Left ventricle myocardium inferior (tissue), 1 donor: ENCODE data around the gene FXYD6. TPM values are rescaled to one million over a fixed set of nuclear protein-coding genes. Genes with fewer than 3 reads are reported as not detected.

Experiments used
- DNase-seq: peaks from one replicate; pipeline ENCODE4 v3.0.0-alpha.2; 2020
- H3K27ac ChIP-seq: fragments of 200-600 bp; replicated peaks from 2 replicates; pipeline ENCODE4 v1.8.0; 2021
- H3K27me3 ChIP-seq: fragments of 200-600 bp; 2 replicates; pipeline ENCODE4 v1.8.0; 2021; ENCODE audit warnings: low read depth
- H3K36me3 ChIP-seq: fragments of 200-600 bp; 2 replicates; pipeline ENCODE4 v1.8.0; 2021
- H3K4me1 ChIP-seq: fragments of 200-600 bp; 2 replicates; pipeline ENCODE4 v1.8.0; 2021
- H3K4me3 ChIP-seq: fragments of 200-600 bp; 2 replicates; pipeline ENCODE4 v1.8.0; 2021; ENCODE audit warnings: mild to moderate bottlenecking, moderate library complexity
- H3K9me3 ChIP-seq: fragments of 200-600 bp; replicated peaks from 2 replicates; pipeline ENCODE4 v1.8.0; 2021
- CTCF ChIP-seq: fragments of 200-600 bp; IDR thresholded peaks from 2 replicates; pipeline ENCODE4 v1.8.0; 2021; ENCODE audit warnings: antibody characterized with exemption, mild to moderate bottlenecking, borderline replicate concordance
- intact Hi-C: fragments of 100-400 bp; cut with micrococcal nuclease; formaldehyde crosslinking; loops from one replicate; pipeline ENCODE4 v1.11.0; 2022
- total RNA-seq: library from RNA; stranded (reverse); fragmentation: NEBNext Ultra II Directional; extraction: Animal tissue kit (Norgen Biotek cat#: 25700); gene quantifications from one replicate; pipeline ENCODE4 v1.2.1, GENCODE V29; 2021
- donor health status: DM: no; HTN: yes; CAD: no; lungs with severe emphysema.

Gene FXYD6
- total RNA-seq, 1 donor from 2014 or later = 30.2 TPM

GRCh38 chr11:117874910-117875381 is 1.5 kb downstream of the FXYD6 start:
- intact Hi-C loops = no loop called here
- peaks cover 85% of the 10 kb centered on the region for H3K4me1 ChIP-seq
- DNase-seq = no peak
- peak overlapping the region; percentile 92 for H3K27ac ChIP-seq
- H3K27me3 ChIP-seq = peaks cover 55% of the 10 kb centered on the region
- H3K9me3 ChIP-seq = no peaks in the 10 kb centered on the region
- peak overlapping the region; percentile 87 for H3K4me3 ChIP-seq
- H3K36me3 ChIP-seq = no peaks in the 10 kb centered on the region
- TF ChIP-seq CTCF = no peak

GRCh38 chr11:117874253-117874909 is 2.1 kb downstream of the FXYD6 start:
- Histone ChIP-seq H3K4me3 (peak overlapping the region; percentile 87), H3K4me1 (peaks cover 91% of the 10 kb centered on the region), H3K9me3 (no peaks in the 10 kb centered on the region), H3K36me3 (no peaks in the 10 kb centered on the region), H3K27ac (peak overlapping the region; percentile 92), H3K27me3 (peaks cover 55% of the 10 kb centered on the region)
- intact Hi-C loops = no loop called here
- DNase-seq = no peak
- no peak for TF ChIP-seq CTCF

GRCh38 chr11:117873828-117874125 is 2.7 kb downstream of the FXYD6 start:
- Histone ChIP-seq H3K9me3 (no peaks in the 10 kb centered on the region), H3K4me3 (peak overlapping the region; percentile 87), H3K4me1 (peaks cover 97% of the 10 kb centered on the region), H3K36me3 (no peaks in the 10 kb centered on the region), H3K27ac (peak overlapping the region; percentile 92), H3K27me3 (peaks cover 55% of the 10 kb centered on the region)
- DNase-seq = no peak
- TF ChIP-seq CTCF = no peak
- intact Hi-C loops = no loop called here

GRCh38 chr11:117872975-117873827 is 3.3 kb downstream of the FXYD6 start:
- Histone ChIP-seq H3K27ac (peak overlapping the region; percentile 92), H3K36me3 (no peaks in the 10 kb centered on the region), H3K4me3 (peak overlapping the region; percentile 87), H3K9me3 (no peaks in the 10 kb centered on the region), H3K27me3 (peaks cover 55% of the 10 kb centered on the region), H3K4me1 (peaks cover 100% of the 10 kb centered on the region)
- TF ChIP-seq CTCF = no peak
- DNase-seq = no peak
- intact Hi-C loops = no loop called here

- no peaks in the 10 kb centered on the region for H3K9me3 ChIP-seq
- TF ChIP-seq CTCF = no peak
- H3K27me3 ChIP-seq = peaks cover 55% of the 10 kb centered on the region
- H3K4me3 ChIP-seq = peak overlapping the region; percentile 87
- H3K27ac ChIP-seq = peak overlapping the region; percentile 92
- H3K36me3 ChIP-seq = no peaks in the 10 kb centered on the region
- intact Hi-C loops = no loop called here
- DNase-seq = peak; percentile 47
- H3K4me1 ChIP-seq = peaks cover 98% of the 10 kb centered on the region
These were observed 4.0 kb downstream of the FXYD6 start for GRCh38 chr11:117872420-117872961.
